ENCODE data around the gene SNUPN. TPM values are rescaled to one million over a fixed set of nuclear protein-coding genes. Genes with fewer than 3 reads are reported as not detected.

The SNUPN gene
- total and polyA plus RNA-seq, 2 of the 4 experiments (the other 2 are of a cell fraction), result 23.8 to 24.1 TPM

GRCh38 chr15:75641179-75641503, 15.6 kb upstream of the SNUPN start:
- in situ Hi-C loops (cut with MboI; ENCODE audit: low sequenced_read_pairs) (no loop called here), dilution Hi-C loops (cut with HindIII; ENCODE audit: low sequenced_read_pairs, unreplicated experiment) (no loop called here), intact Hi-C loops (cut with micrococcal nuclease) (no loop called here)
- Histone ChIP-seq H3K9me1 (ENCODE audit: insufficient read depth, low read length) (0 out of 2 replicates have a peak, but pooled peaks cover 4% of the 10 kb centered on the region), H3K9me3 (ENCODE audit: control insufficient read depth, insufficient read depth, low read length) (no peaks in the 10 kb centered on the region), H3K23ac (ENCODE audit: low read depth, low read length) (no peak overlapping the region), H3K27ac (ENCODE audit: insufficient read depth, low read length) (no peak overlapping the region), H3K4ac (ENCODE audit: low read depth, low read length) (peak overlapping the region; percentile 31; the same call in 1 of the 2 replicates), H2AK9ac (replicated peaks; ENCODE audit: low read depth, low read length, poor library complexity) (peak overlapping the region; percentile 45), H2BK15ac (ENCODE audit: low read depth, low read length) (no peak overlapping the region), H3K14ac (replicated peaks; ENCODE audit: low read depth, low read length) (no peak overlapping the region), H4K91ac (ENCODE audit: insufficient read depth, low read depth, low read length) (no peak overlapping the region), H3K56ac (ENCODE audit: extremely low read depth, insufficient read depth, low read length) (no peak overlapping the region), H3K79me1 (ENCODE audit: low read depth in 1 of 2, low read length in 2 of 2) (peaks cover 13 to 50% of the 10 kb centered on the region in 2 experiments; a peak in 3 of 4 replicates), H2AK5ac (ENCODE audit: low read depth, low read length) (0 out of 2 replicates have a peak overlapping the region, but pooled peaks have one; percentile 2), H2BK5ac (ENCODE audit: low read depth, low read length, poor library complexity, severe bottlenecking) (no peak overlapping the region), H3K4me2 (ENCODE audit: low read depth, low read length) (peak overlapping the region; percentile 88; the same call in 1 of the 2 replicates), H4K5ac (ENCODE audit: low read depth, low read length) (no peak overlapping the region), H4K8ac (ENCODE audit: low read depth in 2 of 2, low read length in 2 of 2) (peak overlapping the region in 1 of 2 experiments; percentile 87; a peak in 3 of 4 replicates), H3K4me3 (ENCODE audit: insufficient read depth, low read depth, low read length) (no peak overlapping the region), H2BK20ac (ENCODE audit: low read depth, low read length) (no peak overlapping the region), H4K20me1 (ENCODE audit: insufficient read depth, low read length) (peaks cover 24% of the 10 kb centered on the region), H3K4me1 (ENCODE audit: control insufficient read depth, insufficient read depth, low read length) (peaks cover 5% of the 10 kb centered on the region), H2BK120ac (ENCODE audit: low read depth, low read length) (no peak overlapping the region), H3K27me3 (ENCODE audit: control insufficient read depth, insufficient read depth, low read length) (no peaks in the 10 kb centered on the region), H3K9ac (ENCODE audit: low read depth, low read length) (no peak overlapping the region), H3K36me3 (ENCODE audit: control insufficient read depth, insufficient read depth, low read length) (no peaks in the 10 kb centered on the region), H3K18ac (ENCODE audit: low read depth, low read length) (no peak overlapping the region), H2AFZ (replicated peaks; ENCODE audit: low read length, poor library complexity) (no peak overlapping the region)
- ChIA-PET CTCF (interaction anchor here (1.0 kb wide), 1 partner anchor 176 kb away, joined by 3 read pairs; no protein-coding TSS in a partner anchor), POLR2A (ENCODE audit: unreplicated experiment) (no interaction called here)
- no CpG with 5 or more reads among the region's 4 CpGs for WGBS, 2 experiments (ENCODE audit: extremely low coverage in 2 of 2, insufficient read length in 1 of 2)
- TF ChIP-seq BHLHE40 (IDR thresholded peaks at IDR 0.05; ENCODE audit: low read depth, low read length), result no peak
- TF ChIP-seq MXI1 (IDR thresholded peaks at IDR 0.05; ENCODE audit: borderline replicate concordance, low read depth, low read length), result no peak
- TF ChIP-seq RCOR1 (IDR thresholded peaks at IDR 0.05; ENCODE audit: insufficient replicate concordance, low read length), result no peak
- BruUV-seq (replicated peaks), result no TSS peak
- DNase-seq (no peak), ATAC-seq (ENCODE audit: low read depth) (no peak)
